ENCODE results near the gene CLPX. TPM values are rescaled to one million over a fixed set of nuclear protein-coding genes. Genes with fewer than 3 reads are reported as not detected.

The CLPX gene
- total and polyA plus RNA-seq, 12 donors: 8.5 to 67.6 (median 60.4) TPM

DNA sequence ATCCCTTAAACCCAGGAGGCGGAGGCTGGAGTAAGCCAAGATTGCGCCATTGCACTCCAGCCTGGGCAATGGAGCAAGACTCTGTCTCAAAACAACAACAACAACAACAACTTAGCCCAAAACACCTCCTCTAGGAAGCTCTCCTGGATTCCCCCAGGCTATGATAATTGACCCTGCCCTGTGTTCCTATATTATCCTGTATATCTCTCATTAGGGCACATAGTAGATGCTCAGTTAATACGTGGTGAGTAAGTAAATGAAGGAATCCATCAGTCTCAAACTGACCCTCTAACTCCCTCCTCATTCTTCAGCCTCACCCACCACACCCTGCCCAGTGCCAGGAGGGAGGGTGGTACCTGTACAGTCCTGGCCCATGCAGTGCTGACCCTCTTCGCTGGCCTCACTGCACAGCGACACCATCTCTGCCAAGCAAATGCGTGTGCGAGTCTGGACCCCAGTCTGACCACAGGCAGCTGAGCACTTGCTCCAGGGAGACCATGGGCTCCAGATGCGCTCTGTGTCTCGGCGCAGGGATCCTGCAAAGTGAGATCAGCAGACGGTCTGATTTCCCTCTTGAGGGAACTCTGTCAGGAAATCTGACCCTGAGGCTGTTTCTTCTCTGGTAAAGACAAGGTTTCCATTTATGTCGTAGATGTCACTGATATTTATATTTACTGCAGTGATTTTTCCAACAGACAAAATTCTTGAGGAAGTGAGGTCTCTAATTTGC is 20.0 kb upstream of the CLPX start:
- intact Hi-C loops (cut with DNase I): loop anchor here in 1 of 10 donors (10.0 kb wide), 1 partner anchor 190 kb away; no protein-coding TSS in a partner anchor
- DNase-seq: no peak
- WGBS, 2 donors: 91 to 93% methylated on average over 12 of the region's 12 CpGs

DNA sequence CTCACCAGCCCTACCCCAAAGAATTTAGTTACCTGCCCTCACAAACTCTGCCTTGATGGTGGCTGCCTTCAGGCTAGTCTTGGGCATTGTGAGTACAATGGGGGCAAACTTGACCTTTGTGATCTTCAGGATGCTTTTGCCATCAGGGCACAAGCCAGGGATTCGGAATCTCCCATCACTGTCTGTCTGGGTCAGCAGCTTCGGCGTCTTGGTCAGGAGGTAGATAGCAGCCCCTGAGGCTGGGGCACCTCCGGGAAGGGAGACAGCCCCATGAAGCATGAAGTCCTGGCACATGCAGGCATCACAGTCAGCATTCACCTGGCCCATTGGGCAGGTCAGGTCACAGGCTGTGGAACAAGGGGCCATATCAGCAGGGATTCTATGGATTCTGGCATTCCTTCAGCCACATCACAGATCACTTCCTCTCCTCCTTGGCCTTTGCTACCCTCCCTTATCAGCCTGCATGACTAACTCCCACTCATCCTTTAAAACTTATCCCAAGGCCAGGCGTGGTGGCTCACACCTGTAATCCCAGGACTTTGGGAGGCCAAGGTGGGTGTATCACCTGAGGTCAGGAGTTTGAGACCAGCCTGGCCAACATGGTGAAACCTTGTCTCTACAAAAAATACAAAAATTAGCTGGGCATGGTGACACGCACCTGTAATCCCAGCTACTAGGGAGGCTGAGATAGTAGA is 19.2 kb upstream of the CLPX start:
- Histone ChIP-seq H3K36me3 (no peaks in the 10 kb centered on the region), H3K4me3 (no peak overlapping the region), H3K4me1 (peaks cover 0 to 6% (median 0%) of the 10 kb centered on the region in 9 donors), H3K27me3 (no peaks in the 10 kb centered on the region), H3K9me3 (no peaks in the 10 kb centered on the region), H3K27ac (no peak overlapping the region)
- TF ChIP-seq, protein P1, sequence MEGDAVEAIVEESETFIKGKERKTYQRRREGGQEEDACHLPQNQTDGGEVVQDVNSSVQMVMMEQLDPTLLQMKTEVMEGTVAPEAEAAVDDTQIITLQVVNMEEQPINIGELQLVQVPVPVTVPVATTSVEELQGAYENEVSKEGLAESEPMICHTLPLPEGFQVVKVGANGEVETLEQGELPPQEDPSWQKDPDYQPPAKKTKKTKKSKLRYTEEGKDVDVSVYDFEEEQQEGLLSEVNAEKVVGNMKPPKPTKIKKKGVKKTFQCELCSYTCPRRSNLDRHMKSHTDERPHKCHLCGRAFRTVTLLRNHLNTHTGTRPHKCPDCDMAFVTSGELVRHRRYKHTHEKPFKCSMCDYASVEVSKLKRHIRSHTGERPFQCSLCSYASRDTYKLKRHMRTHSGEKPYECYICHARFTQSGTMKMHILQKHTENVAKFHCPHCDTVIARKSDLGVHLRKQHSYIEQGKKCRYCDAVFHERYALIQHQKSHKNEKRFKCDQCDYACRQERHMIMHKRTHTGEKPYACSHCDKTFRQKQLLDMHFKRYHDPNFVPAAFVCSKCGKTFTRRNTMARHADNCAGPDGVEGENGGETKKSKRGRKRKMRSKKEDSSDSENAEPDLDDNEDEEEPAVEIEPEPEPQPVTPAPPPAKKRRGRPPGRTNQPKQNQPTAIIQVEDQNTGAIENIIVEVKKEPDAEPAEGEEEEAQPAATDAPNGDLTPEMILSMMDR (IDR thresholded peaks at IDR 0.05): no peak
- ATAC-seq: no peak
- no peak for DNase-seq
- intact Hi-C loops (cut with DNase I): loop anchor here in 1 of 10 donors (10.0 kb wide), 1 partner anchor 190 kb away; no protein-coding TSS in a partner anchor
- WGBS, 2 donors: 90 to 94% methylated on average over 6 of the region's 6 CpGs

More for the DNA sequence above, 20.0 kb upstream of the CLPX start:
- Histone ChIP-seq H3K9me3 (no peaks in the 10 kb centered on the region), H3K27ac (no peak overlapping the region), H3K27me3 (no peaks in the 10 kb centered on the region), H3K4me1 (peaks cover 0 to 13% (median 0%) of the 10 kb centered on the region in 9 donors), H3K4me3 (no peak overlapping the region), H3K36me3 (no peaks in the 10 kb centered on the region)
- no peak for ATAC-seq
- TF ChIP-seq, protein P1 (IDR thresholded peaks at IDR 0.05): no peak

DNA sequence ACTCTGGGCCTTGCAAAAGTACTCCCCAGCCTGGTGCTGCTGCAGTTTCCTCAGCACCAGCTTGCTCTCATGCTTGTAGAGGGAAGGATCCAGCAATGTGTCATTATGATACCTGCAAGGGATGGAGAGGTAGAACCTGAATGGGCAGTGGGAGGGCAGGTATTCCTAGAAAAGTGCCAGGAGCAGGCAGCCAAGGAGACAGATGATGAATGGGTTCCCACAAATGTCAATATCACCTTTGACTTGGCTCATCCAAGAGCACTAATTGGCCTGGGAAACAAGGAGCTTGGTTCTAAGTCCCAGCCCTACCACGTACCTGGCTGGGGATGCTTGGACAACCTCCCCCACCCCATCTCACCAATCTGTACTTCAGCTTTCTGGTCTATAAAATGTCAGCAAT is 16.8 kb upstream of the CLPX start:
- TF ChIP-seq, protein P1 (IDR thresholded peaks at IDR 0.05): no peak
- WGBS, 2 donors: 94 to 95% methylated on average over 1 of the region's 1 CpG
- ATAC-seq: no peak
- H3K27ac ChIP-seq: no peak overlapping the region
- intact Hi-C loops (cut with DNase I): loop anchor here in 1 of 10 donors (10.0 kb wide), 1 partner anchor 193 kb away; no protein-coding TSS in a partner anchor
- DNase-seq: no peak
- H3K4me3 ChIP-seq: no peak overlapping the region
- H3K27me3 ChIP-seq: no peaks in the 10 kb centered on the region
- no peaks in the 10 kb centered on the region for H3K36me3 ChIP-seq
- H3K4me1 ChIP-seq: no peaks in the 10 kb centered on the region
- H3K9me3 ChIP-seq: no peaks in the 10 kb centered on the region

DNA sequence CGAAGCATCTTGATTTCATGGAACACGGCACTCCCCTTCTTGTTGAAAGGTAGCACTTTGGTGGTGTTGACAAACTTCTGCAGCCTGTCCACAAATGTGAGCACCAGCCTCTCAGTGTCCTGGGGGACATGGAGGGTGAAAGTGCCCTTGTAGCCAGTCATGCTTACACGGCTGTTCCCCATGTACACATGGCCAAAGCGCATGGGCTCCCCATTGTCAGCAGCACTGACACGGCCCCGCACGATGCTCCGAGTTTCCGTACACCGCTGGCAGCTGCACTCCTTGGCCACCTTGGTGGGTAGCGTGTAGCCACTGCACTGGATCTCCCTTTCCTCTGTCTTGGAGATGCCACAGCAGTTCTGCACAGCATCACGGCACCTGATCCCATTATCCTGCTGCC is 13.4 kb upstream of the CLPX start:
- intact Hi-C loops (cut with DNase I): loop anchor here in 1 of 10 donors (10.0 kb wide), 1 partner anchor 76 kb away; no protein-coding TSS in a partner anchor
- no peak for DNase-seq
- WGBS, 2 donors: 92 to 95% methylated on average over 12 of the region's 12 CpGs
- H3K27me3 ChIP-seq: no peaks in the 10 kb centered on the region
- TF ChIP-seq, protein P1 (IDR thresholded peaks at IDR 0.05): no peak
- no peak overlapping the region for H3K27ac ChIP-seq
- peaks cover 0 to 5% (median 0%) of the 10 kb centered on the region in 9 donors for H3K4me1 ChIP-seq
- H3K36me3 ChIP-seq: no peaks in the 10 kb centered on the region
- H3K9me3 ChIP-seq: no peaks in the 10 kb centered on the region
- no peak for ATAC-seq
- no peak overlapping the region for H3K4me3 ChIP-seq
